ENCODE data around the gene TPSG1.
"Not testable (repeated sequence)": the region's sequence is repeated elsewhere in the genome, so short reads cannot be mapped to it uniquely, and the experiment has no call there.

The TPSG1 gene

DNA sequence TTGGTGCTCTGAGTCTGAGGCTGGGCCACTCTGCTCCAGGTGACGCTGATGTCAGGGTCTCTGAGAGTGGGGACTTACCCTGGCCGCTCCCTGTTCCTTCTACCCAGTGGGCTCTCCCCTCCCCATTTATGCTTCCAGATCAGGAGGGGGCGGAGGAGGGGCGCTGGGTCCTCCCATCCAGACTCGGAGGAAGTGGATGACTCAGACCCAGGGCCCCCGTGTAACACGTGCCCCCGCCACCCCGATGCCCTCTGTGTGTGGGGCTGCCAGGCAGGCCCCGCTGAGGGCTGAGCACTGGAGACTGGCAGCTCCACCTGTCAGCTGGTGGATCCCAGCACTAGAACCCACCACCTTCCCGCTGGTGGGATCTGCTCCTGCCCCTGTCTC lies 5.0 kb upstream of the TPSG1 start, which contains the start of gene TPSB2:
Gene TPSB2, minus strand, starts transcription at position 101 of the 387 bp plus-strand sequence. CDS start 233 bp downstream, outside the sequence.
- DNase-seq: not testable (repeated sequence)

DNA sequence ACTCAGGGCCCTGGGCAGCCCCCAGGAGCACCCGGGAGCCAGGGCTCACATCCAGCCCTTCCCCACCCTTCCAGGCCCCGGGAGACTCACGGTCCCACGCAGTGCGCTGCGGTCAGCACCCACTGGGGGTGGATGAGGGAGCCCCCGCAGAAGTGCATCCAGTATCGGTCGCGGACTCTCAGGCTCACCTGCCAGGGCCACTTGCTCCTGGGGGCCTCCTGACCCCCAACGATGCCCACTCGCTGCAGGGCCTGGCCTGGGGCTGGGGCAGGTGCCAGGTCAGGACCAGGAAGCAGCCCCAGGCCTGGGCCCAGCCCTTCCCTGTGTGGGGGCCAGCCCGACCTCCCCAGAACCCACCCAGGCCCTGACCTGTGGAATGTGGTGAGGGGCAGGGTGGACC lies 4.4 kb upstream of the TPSG1 start:
- not testable (repeated sequence) for DNase-seq

DNA sequence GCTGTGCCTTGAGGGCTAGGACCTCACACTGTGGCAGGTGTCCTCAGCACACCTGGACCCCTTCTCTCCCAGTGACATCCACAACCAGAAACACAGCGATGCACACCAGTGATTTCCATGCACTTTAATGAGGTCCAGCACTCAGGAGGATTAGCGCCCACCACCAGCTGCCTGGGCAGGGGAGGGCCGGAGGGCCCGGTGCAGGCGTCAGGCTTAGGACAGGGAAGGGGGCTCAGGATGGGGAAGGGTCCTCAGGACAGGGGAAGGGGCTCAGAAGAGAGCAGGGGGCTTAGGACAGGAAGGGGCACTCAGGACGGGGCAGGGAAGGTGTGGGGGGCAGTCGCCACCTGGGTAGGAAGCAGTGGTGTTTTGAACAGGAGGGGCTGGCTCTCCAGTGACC lies 3.2 kb upstream of the TPSG1 start:
- DNase-seq: not testable (repeated sequence)

DNA sequence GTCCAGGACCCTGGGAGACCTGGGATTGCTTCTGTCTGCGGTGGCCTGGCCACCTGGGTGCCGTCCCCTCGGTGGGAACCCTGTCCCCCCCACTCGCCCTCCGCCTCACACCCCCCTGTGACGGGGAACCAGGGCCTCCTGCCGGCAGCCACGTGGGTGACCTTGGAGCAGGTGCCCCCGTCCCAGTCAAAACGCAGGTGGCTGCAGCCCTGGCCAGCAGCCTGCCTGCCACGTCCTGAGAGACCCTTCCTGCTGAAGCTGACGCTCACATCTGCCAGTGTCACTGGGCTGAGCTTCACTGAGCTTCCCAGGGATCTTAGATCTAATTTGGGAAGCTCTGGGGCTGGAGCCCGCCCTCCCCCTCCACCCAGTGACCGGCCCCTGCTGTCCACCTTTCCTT lies 1.6 kb upstream of the TPSG1 start:
- DNase-seq: not testable (repeated sequence)

DNA sequence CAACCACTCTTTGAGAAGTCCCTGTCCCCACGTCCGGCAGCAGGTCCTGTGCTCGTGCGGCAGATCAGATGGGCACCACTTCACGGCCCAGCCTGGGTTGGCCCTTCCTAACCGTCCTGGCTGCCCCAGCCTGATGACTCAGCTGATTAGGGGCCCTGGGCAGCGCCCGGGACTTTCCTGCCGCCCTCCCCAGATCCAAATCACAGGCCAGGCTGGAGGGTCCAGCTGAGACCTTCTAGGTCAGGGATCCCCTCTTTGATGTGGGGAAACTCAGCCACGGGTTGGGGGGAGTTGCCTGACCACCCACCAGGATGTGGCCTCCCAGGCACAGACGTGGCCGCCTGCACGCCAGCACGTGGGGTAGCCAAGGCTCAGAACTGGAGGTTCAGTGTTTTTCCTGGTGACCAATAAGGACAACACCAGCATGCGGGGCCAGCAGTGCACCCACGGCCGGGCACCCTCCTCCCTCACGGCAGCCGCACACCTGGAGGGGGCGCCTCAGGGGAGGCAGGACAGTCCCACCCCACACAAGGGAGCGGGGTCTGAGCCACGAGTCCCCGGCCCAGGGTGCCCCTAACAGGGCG lies 752 bp upstream of the TPSG1 start:
- not testable (repeated sequence) for DNase-seq

DNA sequence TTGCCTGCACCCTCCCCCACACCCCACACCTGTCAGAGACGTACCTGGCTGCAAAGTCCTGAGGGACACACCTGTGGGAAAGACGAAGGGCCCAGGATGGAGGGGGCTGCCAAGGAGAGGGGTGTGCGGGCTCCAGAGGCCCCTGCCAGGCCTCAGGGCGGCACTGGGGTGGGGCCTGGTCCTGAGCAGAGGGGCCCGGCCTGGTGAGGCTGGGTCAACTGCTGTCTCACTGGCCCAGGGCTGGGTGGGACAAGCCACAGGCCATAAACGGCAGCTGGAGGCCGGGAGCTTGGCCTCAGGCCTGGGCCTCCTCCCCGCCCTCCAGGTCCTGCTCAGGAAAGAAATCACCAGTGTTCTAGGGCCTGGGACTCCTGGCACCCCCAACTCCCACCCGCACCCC lies 510 bp downstream of the TPSG1 start:
- DNase-seq: no peak

DNA sequence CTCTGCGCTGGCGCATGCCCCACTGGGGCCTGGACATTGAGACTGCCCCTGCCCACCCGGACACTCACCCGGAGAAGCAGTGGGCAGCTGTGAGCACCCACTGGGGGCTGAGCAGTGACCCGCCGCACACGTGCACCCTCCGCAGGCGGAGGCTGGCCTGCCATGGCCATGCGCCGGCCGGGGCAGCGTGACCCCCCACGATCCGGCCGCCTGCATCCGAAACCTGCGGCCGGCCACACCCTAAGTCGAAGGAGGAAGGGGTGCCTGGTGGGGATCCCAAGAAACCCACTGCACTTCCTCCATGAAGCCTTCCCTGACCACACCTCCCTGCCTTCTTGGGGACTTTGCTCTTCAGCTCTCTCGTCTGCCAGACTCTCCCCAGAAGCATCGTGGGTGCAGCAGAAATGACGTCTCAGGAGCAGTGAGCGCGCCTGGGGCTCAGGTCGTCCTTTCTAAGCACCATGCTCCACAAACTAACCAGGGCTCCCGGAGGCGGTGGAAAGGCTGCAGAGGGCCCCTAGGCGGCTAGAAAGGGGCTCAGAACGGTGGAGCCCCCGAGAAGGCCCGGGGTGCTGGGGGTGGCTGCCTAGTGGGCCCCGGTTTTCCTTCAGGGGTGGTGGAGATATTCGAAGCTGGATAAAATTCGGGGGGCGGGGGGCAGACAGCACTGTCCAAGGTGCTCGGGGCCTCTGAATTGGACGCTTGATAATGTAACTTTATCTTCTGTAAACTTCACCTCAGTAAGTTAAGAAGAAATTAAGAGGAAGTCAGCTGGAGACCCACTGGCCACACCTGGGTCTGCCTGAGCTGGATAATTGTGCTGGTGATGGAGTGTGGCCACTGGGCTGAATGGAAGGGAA lies 1.5 kb downstream of the TPSG1 start:
- DNase-seq: no peak

DNA sequence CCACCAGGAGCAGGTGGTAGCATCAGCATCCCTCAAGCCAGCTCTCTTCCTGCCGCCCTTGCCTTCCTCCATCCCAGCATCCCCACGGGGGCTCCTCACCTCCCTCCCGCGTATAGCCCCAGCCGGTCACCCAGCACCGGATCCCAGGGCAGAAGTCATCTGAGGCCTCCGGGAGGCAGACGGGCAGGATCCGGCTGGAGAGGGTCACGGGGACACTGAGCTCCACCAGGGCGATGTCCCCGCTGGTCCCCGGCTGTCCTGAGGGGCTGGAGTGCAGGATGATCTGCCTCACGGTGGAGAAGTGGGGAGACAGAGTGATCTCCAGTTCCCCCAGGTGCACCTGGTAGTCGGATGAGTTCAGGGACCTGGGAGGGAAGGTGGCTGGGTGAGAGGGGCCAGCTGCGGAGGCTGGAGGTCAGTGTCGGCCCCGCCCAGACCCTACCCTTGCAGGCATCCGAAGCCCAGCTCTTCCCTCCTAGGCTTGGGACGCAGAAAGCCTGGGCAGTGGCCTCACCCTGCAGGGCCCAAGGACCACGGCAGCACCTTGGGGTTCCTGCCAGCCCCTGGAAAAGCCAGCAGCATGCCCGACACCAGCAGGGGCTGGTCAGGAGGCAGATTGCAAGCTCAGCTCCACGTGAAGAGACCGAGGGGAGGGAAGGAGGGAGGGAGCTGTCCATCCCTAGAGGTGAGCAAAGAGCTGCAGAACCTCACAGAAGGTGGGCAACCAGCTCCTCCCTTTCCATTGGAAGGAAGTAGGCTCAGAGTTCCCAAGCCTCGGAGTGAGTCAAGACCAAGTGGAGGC lies 2.3 kb downstream of the TPSG1 start:
- no peak for DNase-seq

DNA sequence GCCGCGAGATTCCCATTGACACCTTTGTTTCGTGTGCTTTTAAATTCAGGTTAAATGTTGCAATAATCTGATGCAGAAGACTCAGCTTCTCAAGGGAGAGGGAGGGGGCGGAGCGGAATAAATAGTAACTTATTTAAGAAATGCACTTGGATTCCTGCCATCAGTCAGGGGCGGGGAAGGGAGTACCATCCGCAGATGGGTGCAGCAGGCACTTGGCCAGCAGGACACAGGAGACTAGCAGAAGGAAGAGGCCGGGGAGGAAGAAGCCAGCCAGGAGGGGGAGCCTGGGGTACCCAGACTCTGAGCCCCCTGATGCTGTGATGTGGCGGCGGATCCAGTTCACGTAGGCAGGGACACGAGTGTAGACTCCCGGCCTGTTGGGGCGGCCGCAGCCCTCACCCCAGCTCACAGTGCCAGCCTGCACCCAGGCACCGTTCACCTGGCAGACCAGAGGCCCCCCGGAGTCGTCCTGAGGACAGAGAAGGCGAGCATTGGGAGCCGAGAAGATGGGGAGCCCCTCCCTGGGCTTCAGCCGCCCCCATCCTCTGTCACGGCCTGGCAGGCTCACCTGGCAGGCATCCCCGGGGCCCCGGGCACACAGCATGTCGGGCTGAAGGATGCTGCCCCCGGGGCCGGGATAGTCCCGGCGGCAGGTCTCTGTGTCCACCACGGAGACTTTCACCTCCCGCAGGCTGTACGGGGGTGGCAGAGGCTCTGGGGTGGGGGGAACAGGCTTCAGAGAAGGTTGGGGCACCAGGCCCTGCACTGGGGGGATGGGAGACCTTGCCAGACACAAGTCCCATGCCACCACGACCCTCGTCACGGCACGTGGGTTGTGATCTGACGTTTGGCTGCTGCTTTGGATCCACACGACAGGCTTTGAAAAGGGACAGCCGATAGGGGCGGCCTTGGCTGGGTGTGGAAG lies 3.2 kb downstream of the TPSG1 start:
- DNase-seq: no peak

DNA sequence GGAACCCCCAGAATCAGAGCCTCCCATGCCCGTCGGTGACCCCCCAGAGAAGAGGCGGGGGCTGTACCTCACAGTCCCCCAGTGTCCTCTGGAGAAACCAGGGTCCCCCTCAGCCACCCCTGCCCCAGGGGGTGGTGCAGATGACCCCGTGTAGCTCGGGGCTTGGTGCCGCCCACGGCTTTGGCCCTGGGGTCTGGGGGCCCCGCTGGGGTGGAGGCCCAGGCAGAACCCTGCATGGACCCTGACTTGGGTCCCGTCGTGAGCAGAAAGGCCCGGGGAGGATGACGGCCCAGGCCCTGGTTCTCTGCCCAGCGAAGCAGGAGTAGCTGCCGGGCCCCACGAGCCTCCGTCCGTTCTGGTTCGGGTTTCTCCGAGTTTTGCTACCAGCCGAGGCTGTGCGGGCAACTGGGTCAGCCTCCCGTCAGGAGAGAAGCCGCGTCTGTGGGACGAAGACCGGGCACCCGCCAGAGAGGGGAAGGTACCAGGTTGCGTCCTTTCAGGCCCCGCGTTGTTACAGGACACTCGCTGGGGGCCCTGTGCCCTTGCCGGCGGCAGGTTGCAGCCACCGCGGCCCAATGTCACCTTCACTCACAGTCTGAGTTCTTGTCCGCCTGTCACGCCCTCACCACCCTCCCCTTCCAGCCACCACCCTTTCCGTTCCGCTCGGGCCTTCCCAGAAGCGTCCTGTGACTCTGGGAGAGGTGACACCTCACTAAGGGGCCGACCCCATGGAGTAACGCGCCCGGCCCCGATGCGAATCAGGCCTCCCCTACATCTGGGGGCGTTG lies 4.0 kb downstream of the TPSG1 start:
- no peak for DNase-seq

DNA sequence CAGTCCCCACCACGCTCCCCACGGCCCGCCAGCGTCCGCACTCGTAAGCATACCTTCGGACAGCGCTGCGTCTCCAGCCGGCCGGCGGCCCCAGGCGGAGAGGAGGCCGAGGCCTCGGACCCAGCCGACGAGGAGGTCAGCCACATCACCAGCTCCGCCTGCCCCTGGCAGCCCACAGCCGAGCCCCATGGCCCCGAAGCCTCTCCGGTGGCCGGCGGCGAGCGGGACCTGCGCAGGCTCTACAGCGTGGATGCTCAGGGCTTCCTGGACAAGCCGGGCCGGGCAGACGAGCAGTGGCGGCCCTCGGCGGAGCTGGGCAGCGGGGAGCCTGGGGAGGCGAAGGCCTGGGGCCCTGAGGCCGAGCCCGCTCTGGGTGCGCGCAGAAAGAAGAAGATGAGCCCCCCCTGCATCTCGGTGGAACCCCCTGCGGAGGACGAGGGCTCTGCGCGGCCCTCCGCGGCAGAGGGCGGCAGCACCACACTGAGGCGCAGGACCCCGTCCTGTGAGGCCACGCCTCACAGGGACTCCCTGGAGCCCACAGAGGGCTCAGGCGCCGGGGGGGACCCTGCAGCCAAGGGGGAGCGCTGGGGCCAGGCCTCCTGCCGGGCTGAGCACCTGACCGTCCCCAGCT lies 4.9 kb downstream of the TPSG1 start:
- no peak for DNase-seq

DNA sequence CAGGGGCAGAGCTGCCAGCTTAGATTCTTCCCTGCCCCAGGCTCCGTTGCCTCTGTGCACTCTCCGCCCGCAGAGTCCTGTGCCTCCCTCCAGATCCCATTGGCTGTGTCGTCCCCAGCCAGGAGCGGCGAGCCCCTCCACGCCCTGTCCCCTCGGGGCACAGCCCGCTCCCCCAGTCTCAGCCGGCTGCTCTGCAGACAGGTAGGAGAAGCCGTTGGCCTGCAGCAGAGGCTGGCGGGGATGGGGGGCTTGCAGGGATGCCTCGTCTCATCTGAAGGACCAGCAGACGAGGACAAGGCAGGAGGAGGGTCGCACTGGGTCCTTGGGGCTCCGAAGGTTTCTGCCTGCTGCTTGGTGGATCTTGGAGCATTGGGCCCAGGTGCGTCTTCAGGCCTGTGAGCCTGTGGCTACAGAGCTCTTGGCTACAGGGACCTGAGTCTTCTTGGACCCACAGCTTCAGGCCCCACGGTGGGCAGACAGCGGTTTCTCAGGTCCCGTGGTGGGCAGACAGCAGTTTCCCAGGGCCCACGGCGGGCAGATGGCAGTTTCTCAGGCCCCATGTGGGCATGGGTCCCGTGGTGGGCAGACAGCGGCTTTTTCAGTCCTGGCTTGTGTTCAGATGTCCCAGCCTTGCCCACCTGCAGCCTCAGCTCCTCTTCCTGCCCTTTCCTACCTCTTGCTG lies 6.0 kb downstream of the TPSG1 start:
- no peak for DNase-seq

DNA sequence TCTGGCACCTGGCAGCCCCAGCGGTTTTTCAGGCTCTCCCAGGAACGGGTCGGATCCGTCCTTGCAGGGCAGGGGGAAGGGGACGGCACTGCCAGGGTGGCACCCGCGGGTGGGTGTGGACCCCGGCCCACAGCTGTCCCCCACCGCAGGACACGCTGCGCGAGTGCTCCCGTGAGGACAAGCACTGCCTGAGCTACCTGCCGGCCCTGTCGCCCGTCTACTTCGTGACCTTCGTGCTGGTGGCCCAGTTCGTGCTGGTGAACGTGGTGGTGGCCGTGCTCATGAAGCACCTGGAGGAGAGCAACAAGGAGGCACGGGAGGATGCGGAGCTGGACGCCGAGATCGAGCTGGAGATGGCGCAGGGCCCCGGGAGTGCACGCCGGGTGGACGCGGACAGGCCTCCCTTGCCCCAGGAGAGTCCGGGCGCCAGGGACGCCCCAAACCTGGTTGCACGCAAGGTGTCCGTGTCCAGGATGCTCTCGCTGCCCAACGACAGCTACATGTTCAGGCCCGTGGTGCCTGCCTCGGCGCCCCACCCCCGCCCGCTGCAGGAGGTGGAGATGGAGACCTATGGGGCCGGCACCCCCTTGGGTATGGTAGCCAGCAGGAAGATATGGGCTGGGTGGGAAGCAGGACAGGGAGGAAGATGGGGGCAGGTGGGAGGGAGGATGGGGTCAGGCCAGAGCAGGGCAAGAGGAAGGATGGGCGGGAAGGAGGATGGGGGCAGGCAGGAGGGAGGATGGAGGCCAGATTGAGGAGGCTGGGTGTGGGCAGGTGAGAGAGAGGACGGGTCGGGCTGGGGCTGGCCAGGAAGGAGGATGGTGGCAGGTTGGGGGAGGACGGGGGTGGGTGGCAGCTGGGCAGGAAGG lies 6.8 kb downstream of the TPSG1 start:
- no peak for DNase-seq

DNA sequence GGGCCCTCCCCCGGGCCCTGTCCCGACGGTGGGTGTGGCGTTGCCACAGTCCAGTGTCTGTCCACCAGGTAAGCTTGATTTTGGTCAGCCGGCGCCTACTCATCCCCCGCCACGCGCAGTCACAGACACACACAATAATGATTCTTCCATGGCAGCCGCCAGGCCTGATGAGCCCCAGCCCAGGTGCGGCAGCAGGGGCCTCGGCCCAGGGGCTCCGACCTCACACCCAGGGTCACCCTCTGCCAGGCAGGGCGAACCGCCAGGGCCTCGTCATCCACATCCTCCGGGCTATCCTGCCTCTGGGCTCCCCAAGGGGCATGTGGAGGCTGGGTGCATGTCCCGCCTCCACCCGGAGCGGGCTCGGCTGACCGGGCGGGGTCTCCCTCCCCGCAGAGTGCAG lies 7.5 kb downstream of the TPSG1 start:
- DNase-seq: no peak

DNA sequence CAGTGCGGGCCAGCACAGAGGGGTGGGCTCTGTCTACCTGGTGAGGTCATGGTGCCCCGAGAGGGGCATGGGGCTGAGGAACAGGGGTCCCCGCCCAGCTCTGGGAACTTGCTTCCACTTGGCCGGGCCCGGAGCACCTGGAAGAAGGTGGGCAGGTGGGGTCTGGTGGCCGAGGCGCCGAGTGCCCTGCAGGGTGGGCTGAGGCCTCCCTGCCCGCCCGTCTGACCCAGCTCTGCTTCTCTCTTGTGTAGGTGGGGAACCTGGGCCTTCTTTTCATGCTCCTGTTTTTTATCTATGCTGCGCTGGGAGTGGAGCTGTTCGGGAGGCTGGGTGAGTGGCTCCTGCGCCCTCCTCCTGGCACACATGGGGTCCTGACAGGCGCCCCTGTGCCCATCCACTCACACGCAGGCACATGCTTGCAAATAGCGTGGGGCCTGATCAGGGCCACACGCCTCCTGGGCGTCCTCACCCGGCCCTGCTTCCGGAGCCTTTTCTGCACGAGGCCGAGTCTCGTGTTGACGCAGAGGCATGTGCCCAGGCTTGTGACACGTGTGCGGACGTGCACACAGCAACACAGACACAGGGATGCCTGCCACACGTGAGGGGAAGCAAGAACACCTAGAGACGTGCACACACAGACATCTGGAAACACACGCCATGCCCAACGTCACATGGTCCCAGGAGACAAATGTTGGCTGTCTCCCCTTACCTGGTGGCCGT lies 8.2 kb downstream of the TPSG1 start:
- no peak for DNase-seq

DNA sequence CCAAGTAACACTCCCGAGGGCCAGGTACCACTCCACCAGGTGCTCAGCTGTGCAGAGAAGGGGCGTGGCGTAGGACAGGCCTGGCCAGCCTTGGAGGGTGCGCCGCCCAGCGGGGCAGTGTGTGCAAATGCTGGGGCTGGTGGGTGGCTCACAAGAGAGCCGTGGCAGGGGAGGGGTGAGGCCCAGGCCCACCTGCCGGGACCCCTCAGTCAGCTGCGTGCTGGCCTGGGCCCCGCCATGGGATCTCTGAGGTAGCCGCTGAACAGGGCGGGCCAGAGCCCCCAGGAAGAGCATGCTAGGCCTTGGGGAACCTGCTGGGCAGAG lies 8.8 kb downstream of the TPSG1 start:
- DNase-seq: no peak

DNA sequence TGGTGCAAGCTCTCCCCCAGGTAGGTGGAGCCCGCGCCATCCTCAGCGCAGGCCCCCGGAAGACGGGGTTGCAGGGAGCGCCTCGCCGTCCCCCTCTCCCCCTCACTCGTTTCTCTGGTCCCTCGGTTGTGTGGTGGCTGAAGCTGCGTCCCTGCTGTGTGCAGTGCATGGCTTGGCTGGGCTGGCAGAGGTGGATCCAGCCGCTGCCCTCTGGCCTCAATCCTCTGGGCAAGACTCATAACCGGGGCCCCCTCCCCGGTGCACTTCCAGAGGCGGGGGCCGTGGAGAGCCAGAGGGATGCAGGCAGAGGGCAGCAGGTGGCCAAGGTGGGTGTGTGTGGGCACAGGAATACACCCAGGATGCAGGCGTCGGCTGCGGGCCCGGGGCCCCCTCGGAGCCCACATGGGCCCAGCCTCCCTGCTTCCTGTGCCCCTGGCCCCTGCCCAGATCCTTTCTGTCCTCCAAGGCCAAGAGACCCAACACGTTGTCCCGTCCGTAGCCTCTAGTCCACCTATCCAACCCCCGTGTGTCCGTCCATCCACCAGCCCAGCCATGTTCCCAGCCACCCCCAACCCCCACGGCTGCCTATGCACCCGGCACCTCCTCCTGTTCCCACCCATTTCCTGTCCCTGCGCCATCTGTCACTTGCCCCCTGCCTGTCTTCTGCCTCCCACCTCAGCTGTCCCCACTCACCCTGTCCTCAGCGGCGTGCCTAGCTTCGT lies 9.3 kb downstream of the TPSG1 start:
- no peak for DNase-seq

DNA sequence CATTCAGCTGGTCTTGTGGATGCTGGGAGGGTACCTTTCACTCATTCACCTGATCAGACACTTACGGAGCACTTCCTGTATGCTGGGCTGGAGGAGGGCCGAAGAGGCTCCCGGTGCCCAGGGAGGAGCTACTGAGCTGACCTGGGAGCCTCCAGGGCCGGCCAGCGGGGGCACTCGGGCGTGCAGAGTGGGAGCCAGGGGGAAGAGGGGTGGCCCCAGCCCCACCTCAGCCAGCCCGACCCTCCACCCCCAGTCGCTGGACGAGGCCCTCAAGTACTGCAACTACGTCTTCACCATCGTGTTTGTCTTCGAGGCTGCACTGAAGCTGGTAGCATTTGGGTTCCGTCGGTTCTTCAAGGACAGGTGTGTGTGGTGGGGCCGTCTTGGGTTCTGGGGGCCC lies 10.3 kb downstream of the TPSG1 start:
- DNase-seq: no peak
